IPS-18a (cell line): ENCODE measurements around the gene RSU1.

ENCODE experiments used
- H3K27ac ChIP-seq: one replicate; pipeline ENCODE4 v1.5.1; 2013; ENCODE audit warnings: low read length
- H3K27me3 ChIP-seq: one replicate; pipeline ENCODE4 v1.6.1; 2013; ENCODE audit warnings: mild to moderate bottlenecking, low read length; ENCODE audit not compliant: control insufficient read depth, insufficient read depth
- H3K36me3 ChIP-seq: one replicate; pipeline ENCODE4 v1.6.1; 2013; ENCODE audit warnings: low read depth, low read length; ENCODE audit not compliant: control insufficient read depth
- H3K4me1 ChIP-seq: one replicate; pipeline ENCODE4 v1.6.1; 2013; ENCODE audit warnings: low read depth, low read length; ENCODE audit not compliant: control insufficient read depth
- H3K4me3 ChIP-seq: one replicate; pipeline ENCODE4 v1.5.1; 2013; ENCODE audit warnings: low read length
- H3K9ac ChIP-seq: one replicate; pipeline ENCODE4 v1.6.1; 2013; ENCODE audit warnings: mild to moderate bottlenecking, low read length, moderate library complexity
- H3K9me3 ChIP-seq: one replicate; pipeline ENCODE4 v1.6.1; 2013; ENCODE audit warnings: low read depth, low read length; ENCODE audit not compliant: control insufficient read depth

Gene RSU1

DNA sequence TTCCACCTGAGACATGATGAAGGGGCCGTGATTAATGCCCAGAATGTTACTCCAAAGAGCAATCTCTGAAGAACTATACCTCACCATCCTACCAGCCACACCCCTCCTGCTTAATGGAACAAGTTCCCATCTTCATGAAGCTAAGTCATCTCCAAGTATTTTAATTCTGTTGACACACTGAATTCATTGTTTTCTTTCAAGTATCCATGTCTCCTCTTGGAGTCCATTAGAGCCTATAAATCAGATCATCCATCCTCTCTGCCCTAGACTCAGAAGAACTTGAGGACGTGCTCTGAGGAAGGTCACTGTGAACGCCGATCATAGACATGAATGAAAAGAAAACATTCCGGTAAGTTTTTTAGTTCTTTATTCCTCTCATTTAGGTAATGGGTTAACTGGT, 126.8 kb downstream of the RSU1 start:
- no peaks in the 10 kb centered on the region for H3K9me3 ChIP-seq
- no peak overlapping the region for H3K9ac ChIP-seq
- H3K27ac ChIP-seq = no peak overlapping the region
- H3K4me3 ChIP-seq = no peak overlapping the region
- no peaks in the 10 kb centered on the region for H3K4me1 ChIP-seq
- no peaks in the 10 kb centered on the region for H3K36me3 ChIP-seq
- no peaks in the 10 kb centered on the region for H3K27me3 ChIP-seq

DNA sequence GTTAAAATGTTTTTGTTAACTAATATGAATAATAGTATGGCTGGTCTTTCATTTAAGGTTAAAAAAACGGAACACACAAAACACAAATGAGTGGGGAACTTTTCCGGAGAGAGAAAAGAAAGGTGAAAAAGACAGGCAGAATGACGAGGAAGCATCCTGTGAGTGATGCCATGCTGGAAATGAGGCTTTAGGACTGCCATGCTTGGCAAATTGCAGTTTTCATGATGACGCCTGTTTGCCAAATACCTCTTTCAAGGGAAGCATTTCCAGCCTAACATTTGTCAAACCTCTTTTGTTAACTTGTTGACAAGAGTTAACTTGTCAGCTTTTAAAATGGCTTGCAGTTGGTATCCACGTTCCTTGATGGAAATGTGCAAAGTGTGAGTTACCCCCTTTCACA, 127.5 kb downstream of the RSU1 start:
- no peak overlapping the region for H3K27ac ChIP-seq
- H3K4me3 ChIP-seq = no peak overlapping the region
- no peak overlapping the region for H3K9ac ChIP-seq
- H3K9me3 ChIP-seq = no peaks in the 10 kb centered on the region
- no peaks in the 10 kb centered on the region for H3K27me3 ChIP-seq
- H3K4me1 ChIP-seq = no peaks in the 10 kb centered on the region
- H3K36me3 ChIP-seq = no peaks in the 10 kb centered on the region

DNA sequence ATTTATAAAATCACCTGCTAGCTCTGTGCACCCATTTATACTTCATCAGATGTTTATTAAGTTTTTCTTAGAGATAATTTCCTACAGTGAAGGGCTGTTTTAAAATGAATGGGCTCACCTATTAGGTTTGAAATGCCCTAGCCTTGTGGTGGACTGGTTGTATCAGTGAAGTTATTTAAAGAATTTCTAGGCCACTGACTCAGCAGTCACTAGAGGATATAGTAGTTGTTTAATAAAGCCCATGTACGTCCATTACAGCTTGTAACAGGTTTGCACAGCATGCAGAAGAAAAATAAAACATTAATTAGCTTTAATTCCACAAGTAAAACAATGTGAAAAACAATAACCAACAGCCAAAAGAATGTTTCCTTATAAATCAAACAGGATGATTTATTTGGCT, 128.0 kb downstream of the RSU1 start:
- no peak overlapping the region for H3K9ac ChIP-seq
- H3K36me3 ChIP-seq = no peaks in the 10 kb centered on the region
- H3K9me3 ChIP-seq = no peaks in the 10 kb centered on the region
- no peaks in the 10 kb centered on the region for H3K4me1 ChIP-seq
- no peak overlapping the region for H3K4me3 ChIP-seq
- no peak overlapping the region for H3K27ac ChIP-seq
- H3K27me3 ChIP-seq = no peaks in the 10 kb centered on the region

DNA sequence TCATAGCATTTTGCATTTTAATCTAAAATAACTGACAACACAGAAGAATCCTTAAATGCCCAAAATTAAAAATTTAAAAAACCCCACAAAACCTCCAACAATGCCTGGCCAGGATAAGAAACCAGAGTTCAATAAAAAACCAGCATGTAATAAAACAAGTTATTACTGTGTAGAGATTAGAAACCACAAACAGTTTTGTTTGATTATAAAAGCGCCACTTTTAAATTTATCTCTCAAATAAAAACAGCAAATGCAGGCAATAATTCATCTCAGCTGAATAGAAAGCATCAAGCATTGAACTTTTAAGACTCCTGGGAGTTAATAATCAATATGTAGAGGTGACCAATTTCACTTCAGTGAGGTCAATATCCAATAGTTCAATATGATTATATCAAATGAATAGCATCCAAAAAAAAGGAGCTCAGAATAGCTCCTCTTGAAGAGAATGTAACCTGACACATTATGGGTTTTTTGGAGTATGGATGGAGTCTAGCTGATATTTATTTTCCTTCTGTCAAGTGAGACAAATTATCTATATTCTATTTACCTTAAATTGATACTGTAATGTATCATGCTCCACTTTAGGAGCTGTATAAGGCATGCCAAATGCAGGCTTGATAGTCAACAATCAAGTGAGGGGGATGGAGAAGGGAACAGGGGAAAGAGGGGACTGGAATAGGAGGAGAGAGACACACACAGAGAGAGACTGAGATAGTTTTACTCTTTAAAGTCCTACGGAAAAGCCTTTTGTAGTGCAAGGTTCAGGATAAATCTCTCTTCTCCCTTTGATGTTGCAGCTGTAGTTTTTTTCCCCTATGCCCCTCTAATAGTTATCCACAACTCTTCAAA, 130.9 kb downstream of the RSU1 start:
- no peak overlapping the region for H3K27ac ChIP-seq
- H3K9ac ChIP-seq = no peak overlapping the region
- no peaks in the 10 kb centered on the region for H3K36me3 ChIP-seq
- no peaks in the 10 kb centered on the region for H3K9me3 ChIP-seq
- no peaks in the 10 kb centered on the region for H3K27me3 ChIP-seq
- no peaks in the 10 kb centered on the region for H3K4me1 ChIP-seq
- H3K4me3 ChIP-seq = no peak overlapping the region

DNA sequence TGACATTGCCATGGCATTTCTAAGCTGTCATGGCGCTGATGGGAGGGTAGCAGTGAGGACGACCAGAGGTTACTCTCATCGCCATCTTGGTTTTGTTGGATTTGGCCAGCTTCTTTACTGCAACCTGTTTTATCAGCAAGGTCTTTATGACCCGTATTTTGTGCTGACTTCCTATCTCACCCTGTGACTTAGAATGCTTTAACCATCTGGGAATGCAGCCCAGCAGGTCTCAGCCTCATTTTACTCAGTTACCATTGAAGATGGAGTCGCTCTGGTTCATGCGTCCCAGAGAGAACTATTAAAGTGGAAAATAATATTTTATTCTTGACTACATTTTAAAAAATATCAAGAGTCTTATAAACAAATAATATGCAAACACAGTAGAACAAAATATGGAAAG, 131.7 kb downstream of the RSU1 start:
- no peaks in the 10 kb centered on the region for H3K9me3 ChIP-seq
- no peaks in the 10 kb centered on the region for H3K27me3 ChIP-seq
- no peak overlapping the region for H3K9ac ChIP-seq
- H3K4me3 ChIP-seq = no peak overlapping the region
- no peak overlapping the region for H3K27ac ChIP-seq
- no peaks in the 10 kb centered on the region for H3K4me1 ChIP-seq
- H3K36me3 ChIP-seq = no peaks in the 10 kb centered on the region

DNA sequence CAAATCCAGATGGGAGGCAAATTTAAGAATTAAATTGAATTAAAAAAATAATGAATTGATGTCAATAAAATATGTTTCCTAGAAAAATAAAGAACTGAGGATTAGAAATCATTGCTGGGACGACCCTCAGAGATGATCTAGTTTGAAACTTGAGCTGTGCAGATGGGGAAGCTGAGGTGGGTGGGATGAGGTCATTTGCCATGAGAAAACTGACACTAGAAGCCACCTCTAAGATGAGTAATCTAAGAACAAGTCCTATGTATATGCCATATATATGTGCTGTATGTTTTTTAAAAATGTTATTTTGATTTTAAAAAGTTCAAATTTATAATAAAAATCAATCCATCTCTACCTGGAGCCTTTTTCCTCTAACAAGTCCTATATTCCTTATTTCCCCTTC, 135.7 kb downstream of the RSU1 start:
- H3K27me3 ChIP-seq = no peaks in the 10 kb centered on the region
- H3K9me3 ChIP-seq = no peaks in the 10 kb centered on the region
- no peak overlapping the region for H3K27ac ChIP-seq
- no peak overlapping the region for H3K4me3 ChIP-seq
- H3K4me1 ChIP-seq = no peaks in the 10 kb centered on the region
- H3K9ac ChIP-seq = no peak overlapping the region
- no peaks in the 10 kb centered on the region for H3K36me3 ChIP-seq

DNA sequence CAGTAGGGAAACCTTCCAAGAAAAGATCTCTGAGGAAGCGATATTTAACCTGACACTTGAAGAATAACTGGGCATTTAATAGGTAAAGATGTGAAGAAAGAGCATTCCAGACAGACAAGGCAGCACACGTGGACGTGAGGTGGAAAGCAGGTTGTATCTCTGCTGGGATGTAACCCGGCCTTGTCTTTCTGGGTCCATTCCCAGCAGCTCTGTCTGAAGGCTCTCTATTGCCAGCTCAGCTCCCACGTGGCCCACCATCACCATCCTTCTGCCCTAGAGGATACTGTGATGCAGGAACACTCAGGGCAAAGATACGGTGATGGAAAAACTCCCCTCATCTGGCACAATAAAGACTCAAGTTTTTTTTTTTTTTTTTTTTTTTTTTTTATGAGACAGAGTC, 137.7 kb downstream of the RSU1 start:
- Histone ChIP-seq H3K27ac (no peak overlapping the region), H3K4me1 (no peaks in the 10 kb centered on the region), H3K27me3 (no peaks in the 10 kb centered on the region), H3K9me3 (no peaks in the 10 kb centered on the region), H3K4me3 (no peak overlapping the region), H3K9ac (no peak overlapping the region), H3K36me3 (no peaks in the 10 kb centered on the region)

DNA sequence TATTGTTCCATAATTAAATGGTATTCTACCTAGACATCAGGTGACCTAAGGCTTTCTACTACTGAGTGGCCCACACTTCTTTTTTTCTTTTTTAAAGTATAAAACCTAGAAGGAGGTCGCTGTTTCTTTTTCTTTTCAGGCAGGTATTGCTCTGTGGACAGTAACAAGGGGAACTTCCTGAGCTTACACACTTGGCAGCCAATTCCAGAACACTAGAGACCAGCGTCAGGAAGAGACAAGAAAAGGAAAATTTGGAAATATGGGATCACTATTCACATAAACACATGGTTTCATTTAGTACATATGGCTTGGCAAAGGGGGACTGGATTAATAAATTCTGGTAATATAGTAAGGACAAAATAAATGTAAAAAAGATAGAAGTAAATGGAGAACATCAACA, 141.9 kb downstream of the RSU1 start:
- no peak overlapping the region for H3K27ac ChIP-seq
- no peaks in the 10 kb centered on the region for H3K27me3 ChIP-seq
- H3K4me1 ChIP-seq = no peaks in the 10 kb centered on the region

DNA sequence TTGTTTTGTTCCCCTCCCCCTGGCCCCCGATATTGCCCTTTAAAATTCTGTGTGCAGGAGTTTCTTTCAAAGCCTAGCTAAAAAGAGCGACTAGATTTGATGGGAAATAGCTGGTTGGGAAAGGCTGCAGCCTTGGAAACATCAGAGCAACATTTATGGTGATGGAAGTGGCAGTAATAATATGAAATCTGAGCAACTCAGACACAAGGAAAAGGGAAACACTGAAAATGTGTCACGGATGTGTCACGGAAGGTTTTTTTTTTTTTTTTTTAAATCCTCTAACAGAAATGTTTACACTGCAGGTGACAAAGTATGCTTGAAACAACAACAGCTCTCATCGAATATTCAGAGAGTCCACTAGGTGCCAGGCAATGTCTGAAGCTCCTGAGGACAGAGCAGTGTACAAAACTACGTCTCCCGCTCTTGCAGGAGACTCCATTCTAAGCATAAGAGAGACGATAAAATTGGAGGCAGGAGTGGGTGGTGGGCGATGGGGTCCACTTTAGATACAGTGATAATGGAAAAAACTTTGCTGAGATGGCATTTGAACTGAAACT, 143.0 kb downstream of the RSU1 start:
- Histone ChIP-seq H3K36me3 (no peaks in the 10 kb centered on the region), H3K4me3 (no peak overlapping the region), H3K9me3 (no peaks in the 10 kb centered on the region), H3K27me3 (no peaks in the 10 kb centered on the region), H3K27ac (no peak overlapping the region), H3K9ac (no peak overlapping the region), H3K4me1 (no peaks in the 10 kb centered on the region)

More for the DNA sequence above, 141.9 kb downstream of the RSU1 start:
- no peak overlapping the region for H3K4me3 ChIP-seq
- H3K9ac ChIP-seq = no peak overlapping the region
- H3K9me3 ChIP-seq = no peaks in the 10 kb centered on the region
- H3K36me3 ChIP-seq = no peaks in the 10 kb centered on the region

DNA sequence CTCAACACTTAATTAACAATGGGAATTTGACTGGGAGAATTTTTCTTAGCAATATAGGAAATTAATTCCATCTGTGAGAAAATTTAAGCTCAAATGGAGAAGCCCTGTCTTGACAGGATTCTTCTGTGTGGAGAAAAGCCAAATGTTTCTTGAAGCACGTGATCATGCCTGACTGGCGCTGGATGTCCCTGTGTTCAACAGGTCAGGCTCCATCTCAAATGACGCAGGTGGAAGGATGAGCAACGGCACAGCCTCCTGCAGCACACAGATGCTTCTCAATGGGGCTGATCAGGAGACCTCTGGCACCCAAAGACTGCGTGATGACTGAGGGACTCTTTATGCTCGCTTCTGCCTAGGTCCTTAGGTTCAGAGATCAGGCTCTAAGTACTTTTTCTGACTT, 143.8 kb downstream of the RSU1 start:
- Histone ChIP-seq H3K36me3 (no peaks in the 10 kb centered on the region), H3K27ac (no peak overlapping the region), H3K9me3 (no peaks in the 10 kb centered on the region)

DNA sequence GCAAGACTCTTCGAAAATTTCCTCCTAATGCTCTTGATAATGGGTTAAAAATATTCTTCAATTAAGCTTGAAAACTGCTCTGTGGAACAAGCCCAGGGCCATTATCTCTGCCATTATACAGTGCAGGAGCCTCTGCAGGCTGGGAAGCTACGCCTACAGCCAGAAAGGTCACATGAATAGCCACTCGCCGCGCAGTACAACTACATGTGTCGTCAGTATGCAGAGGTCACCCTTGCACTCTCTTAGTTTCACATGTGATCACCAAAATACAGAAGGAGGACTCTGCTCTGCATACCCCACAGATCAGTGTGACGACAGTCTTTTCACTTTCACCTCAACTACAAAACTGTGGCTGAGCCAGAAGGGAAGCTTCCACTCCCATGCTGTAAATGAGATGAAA, 153.8 kb downstream of the RSU1 start:
- Histone ChIP-seq H3K27ac (no peak overlapping the region), H3K9me3 (no peaks in the 10 kb centered on the region), H3K4me3 (no peak overlapping the region), H3K27me3 (no peaks in the 10 kb centered on the region), H3K9ac (no peak overlapping the region), H3K36me3 (no peaks in the 10 kb centered on the region), H3K4me1 (no peaks in the 10 kb centered on the region)

More for the DNA sequence above, 143.8 kb downstream of the RSU1 start:
- Histone ChIP-seq H3K9ac (no peak overlapping the region), H3K27me3 (no peaks in the 10 kb centered on the region), H3K4me1 (no peaks in the 10 kb centered on the region), H3K4me3 (no peak overlapping the region)

DNA sequence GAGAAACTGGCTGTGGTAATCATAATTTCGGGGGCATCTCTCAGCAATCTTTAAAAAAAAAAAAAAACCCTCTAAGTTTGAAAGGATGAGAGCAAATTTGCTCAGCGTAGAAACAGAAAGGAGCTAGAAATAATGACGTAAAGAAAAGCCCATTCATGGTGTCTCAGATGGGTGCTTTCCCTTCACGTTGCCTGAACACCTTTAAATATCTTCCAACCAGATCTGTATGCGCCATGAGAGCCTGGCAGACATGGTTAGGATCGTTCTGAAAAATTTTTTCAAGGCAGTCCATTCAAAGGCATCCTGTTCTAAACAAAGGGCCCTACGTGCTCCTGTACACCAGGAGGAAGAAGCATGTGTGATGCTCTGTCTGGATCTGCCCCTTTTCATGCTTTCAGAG, 154.3 kb downstream of the RSU1 start:
- Histone ChIP-seq H3K27me3 (no peaks in the 10 kb centered on the region), H3K27ac (no peak overlapping the region), H3K9me3 (no peaks in the 10 kb centered on the region), H3K4me1 (no peaks in the 10 kb centered on the region), H3K9ac (no peak overlapping the region), H3K4me3 (no peak overlapping the region), H3K36me3 (no peaks in the 10 kb centered on the region)
